ENCODE data around the gene TSPAN17. TPM values are rescaled to one million over a fixed set of nuclear protein-coding genes. Genes with fewer than 3 reads are reported as not detected.
A peak's percentile ranks its signal among the peaks of the same experiment; 100 is the strongest.

Gene TSPAN17
- polyA plus RNA-seq, 3 donors: 22.2 to 27.7 (median 24.1) TPM

GRCh38 chr5:176652136-176652535, 4.9 kb downstream of the TSPAN17 start:
- H3K9ac ChIP-seq (ENCODE audit: insufficient read depth, low read length, poor library complexity, severe bottlenecking): no peak overlapping the region
- peaks cover 7 to 28% of the 10 kb centered on the region in 2 donors for H3K36me3 ChIP-seq (replicated peaks in 1 of 2; ENCODE audit: control insufficient read depth in 1 of 2, insufficient read depth in 2 of 2, low read length in 2 of 2)
- H3K27me3 ChIP-seq (ENCODE audit: control insufficient read depth in 2 of 2, insufficient read depth in 2 of 2, low read length in 2 of 2): no peaks in the 10 kb centered on the region
- H3K4me3 ChIP-seq (replicated peaks in 1 of 3; ENCODE audit: low read depth in 2 of 3, low read length in 3 of 3): no peak overlapping the region
- peaks cover 17 to 20% of the 10 kb centered on the region in 2 donors for H3K4me1 ChIP-seq (ENCODE audit: control insufficient read depth in 1 of 2, insufficient read depth in 2 of 2, low read length in 2 of 2)
- no peaks in the 10 kb centered on the region for H3K79me2 ChIP-seq (ENCODE audit: insufficient read depth, low read length)
- Mint-ChIP-seq H3K36me3 (peaks cover 31 to 34% of the 10 kb centered on the region in 2 donors), H3K27ac (no peak overlapping the region), H3K4me3 (no peak overlapping the region), H3K27me3 (ENCODE audit: low read depth in 3 of 3) (peaks cover 0 to 4% (median 2%) of the 10 kb centered on the region in 3 donors), H3K4me1 (peaks cover 22% of the 10 kb centered on the region), H3K9me3 (no peaks in the 10 kb centered on the region)
- peaks cover 21% of the 10 kb centered on the region for H4K20me1 ChIP-seq (ENCODE audit: insufficient read depth, low read length)
- TF ChIP-seq, protein P1, sequence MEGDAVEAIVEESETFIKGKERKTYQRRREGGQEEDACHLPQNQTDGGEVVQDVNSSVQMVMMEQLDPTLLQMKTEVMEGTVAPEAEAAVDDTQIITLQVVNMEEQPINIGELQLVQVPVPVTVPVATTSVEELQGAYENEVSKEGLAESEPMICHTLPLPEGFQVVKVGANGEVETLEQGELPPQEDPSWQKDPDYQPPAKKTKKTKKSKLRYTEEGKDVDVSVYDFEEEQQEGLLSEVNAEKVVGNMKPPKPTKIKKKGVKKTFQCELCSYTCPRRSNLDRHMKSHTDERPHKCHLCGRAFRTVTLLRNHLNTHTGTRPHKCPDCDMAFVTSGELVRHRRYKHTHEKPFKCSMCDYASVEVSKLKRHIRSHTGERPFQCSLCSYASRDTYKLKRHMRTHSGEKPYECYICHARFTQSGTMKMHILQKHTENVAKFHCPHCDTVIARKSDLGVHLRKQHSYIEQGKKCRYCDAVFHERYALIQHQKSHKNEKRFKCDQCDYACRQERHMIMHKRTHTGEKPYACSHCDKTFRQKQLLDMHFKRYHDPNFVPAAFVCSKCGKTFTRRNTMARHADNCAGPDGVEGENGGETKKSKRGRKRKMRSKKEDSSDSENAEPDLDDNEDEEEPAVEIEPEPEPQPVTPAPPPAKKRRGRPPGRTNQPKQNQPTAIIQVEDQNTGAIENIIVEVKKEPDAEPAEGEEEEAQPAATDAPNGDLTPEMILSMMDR (IDR thresholded peaks at IDR 0.05): no peak
- DNase-seq: no peak
- H2AFZ ChIP-seq (ENCODE audit: insufficient read depth, low read depth, low read length, poor library complexity, severe bottlenecking): no peak overlapping the region
- H3K9me3 ChIP-seq (replicated peaks in 1 of 2; ENCODE audit: control insufficient read depth in 1 of 2, insufficient read depth in 1 of 2, low read length in 2 of 2): no peaks in the 10 kb centered on the region
- WGBS (ENCODE audit: insufficient coverage): 97% methylated on average over 6 of the region's 8 CpGs
- intact Hi-C loops (cut with micrococcal nuclease): loop anchor here in 1 of 2 donors (10.0 kb wide), 1 partner anchor 917 kb away; no protein-coding TSS in a partner anchor
- no peak overlapping the region for H3K4me2 ChIP-seq (replicated peaks; ENCODE audit: extremely low read depth, low read length, poor library complexity, severe bottlenecking)
- H3K27ac ChIP-seq (ENCODE audit: low read depth in 1 of 2, low read length in 2 of 2): no peak overlapping the region

DNA sequence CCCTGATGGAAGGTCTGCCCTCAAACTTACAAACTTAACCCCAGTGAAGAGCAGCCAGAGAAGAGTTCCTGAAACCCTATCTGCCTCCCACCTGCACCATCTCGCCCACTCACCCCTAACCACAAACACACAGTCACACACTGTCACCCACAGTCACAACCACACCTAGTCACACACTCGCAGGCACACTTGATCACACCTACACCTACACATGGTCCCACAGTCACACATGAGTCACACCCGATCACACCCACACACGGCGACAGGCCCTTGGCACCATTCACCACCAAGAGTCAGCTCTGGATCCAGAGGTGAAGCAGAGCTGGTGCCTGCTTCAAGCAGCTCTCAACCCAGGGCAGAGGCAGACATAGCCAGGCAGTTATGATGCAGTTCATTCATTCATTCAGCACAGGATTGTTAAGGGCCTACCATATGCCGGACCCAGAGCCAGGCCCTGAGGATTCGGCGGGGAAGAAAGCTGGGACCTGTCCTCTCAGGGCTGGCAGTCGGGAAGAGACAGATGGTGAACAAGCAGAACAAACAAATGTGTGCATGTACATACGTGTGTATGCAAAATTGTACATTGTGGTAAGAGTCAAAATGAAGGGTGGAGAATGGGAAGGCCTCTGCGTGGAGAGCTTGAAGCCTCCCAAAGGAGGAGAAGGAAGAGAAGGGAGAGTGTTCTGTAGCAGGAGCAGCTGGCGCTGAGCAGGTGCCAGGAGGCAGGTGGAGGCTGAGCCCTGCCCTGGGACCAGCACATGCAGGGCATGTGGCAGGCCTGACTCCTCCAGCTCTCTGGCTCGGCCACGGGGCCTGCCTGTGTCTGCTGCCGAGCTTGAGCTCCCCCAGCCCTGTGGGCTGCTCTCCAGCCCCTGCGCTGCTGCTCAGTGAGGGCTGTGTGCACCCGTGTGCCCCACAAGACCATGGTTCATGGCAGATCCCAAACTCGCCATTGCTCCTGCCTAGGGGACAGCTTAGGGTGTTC, 6.4 kb downstream of the TSPAN17 start:
- H3K4me2 ChIP-seq (replicated peaks; ENCODE audit: extremely low read depth, low read length, poor library complexity, severe bottlenecking): no peak overlapping the region
- no peaks in the 10 kb centered on the region for H3K9me3 Mint-ChIP-seq
- 92% methylated on average over 18 of the region's 18 CpGs for WGBS (ENCODE audit: insufficient coverage)
- H3K36me3 ChIP-seq (replicated peaks in 1 of 2; ENCODE audit: control insufficient read depth in 1 of 2, insufficient read depth in 2 of 2, low read length in 2 of 2): peaks cover 7 to 28% of the 10 kb centered on the region in 2 donors
- H3K27ac Mint-ChIP-seq: peak overlapping the region in 1 of 7 donors; percentile 5
- H3K4me1 Mint-ChIP-seq: peaks cover 19% of the 10 kb centered on the region
- no peak for DNase-seq
- no peak overlapping the region for H3K4me3 ChIP-seq (replicated peaks in 1 of 3; ENCODE audit: low read depth in 2 of 3, low read length in 3 of 3)
- peaks cover 24% of the 10 kb centered on the region for H4K20me1 ChIP-seq (ENCODE audit: insufficient read depth, low read length)
- no peak overlapping the region for H3K27ac ChIP-seq (ENCODE audit: low read depth in 1 of 2, low read length in 2 of 2)
- H3K27me3 ChIP-seq (ENCODE audit: control insufficient read depth in 2 of 2, insufficient read depth in 2 of 2, low read length in 2 of 2): no peaks in the 10 kb centered on the region
- TF ChIP-seq, protein P1 (IDR thresholded peaks at IDR 0.05): no peak
- peaks cover 0 to 4% (median 2%) of the 10 kb centered on the region in 3 donors for H3K27me3 Mint-ChIP-seq (ENCODE audit: low read depth in 3 of 3)
- no peak overlapping the region for H2AFZ ChIP-seq (ENCODE audit: insufficient read depth, low read depth, low read length, poor library complexity, severe bottlenecking)
- no peaks in the 10 kb centered on the region for H3K9me3 ChIP-seq (replicated peaks in 1 of 2; ENCODE audit: control insufficient read depth in 1 of 2, insufficient read depth in 1 of 2, low read length in 2 of 2)
- no peak overlapping the region for H3K4me3 Mint-ChIP-seq
- H3K79me2 ChIP-seq (ENCODE audit: insufficient read depth, low read length): no peaks in the 10 kb centered on the region
- peaks cover 13% of the 10 kb centered on the region in 2 donors for H3K4me1 ChIP-seq (ENCODE audit: control insufficient read depth in 1 of 2, insufficient read depth in 2 of 2, low read length in 2 of 2)
- intact Hi-C loops (cut with micrococcal nuclease): loop anchor here in 1 of 2 donors (10.0 kb wide), 1 partner anchor 919 kb away; no protein-coding TSS in a partner anchor
- H3K9ac ChIP-seq (ENCODE audit: insufficient read depth, low read length, poor library complexity, severe bottlenecking): no peak overlapping the region
- H3K36me3 Mint-ChIP-seq: peaks cover 34 to 42% of the 10 kb centered on the region in 2 donors

Measured in CD14-positive monocyte (primary cell).